Thyroid gland (tissue), 4 donors: Measurements from ENCODE around the gene ADARB2. TPM values are rescaled to one million over a fixed set of nuclear protein-coding genes. Genes with fewer than 3 reads are reported as not detected.

Experiments
- DNase-seq, 2 donors: peaks; one replicate each; pipeline ENCODE4 v3.0.0-alpha.2; 2019
- H3K27ac ChIP-seq, 3 donors: fragments of 200-600 bp; sonication (generic); 1 replicate in 2 of 3; 2 replicates in 1 of 3; pipeline ENCODE4 v1.5.1; 2016 to 2019; ENCODE audit warnings: mild to moderate bottlenecking in 1 of 3, moderate library complexity in 1 of 3
- H3K27me3 ChIP-seq: fragments of 200-600 bp; sonication (generic); one replicate; pipeline ENCODE4 v1.5.1; 2019
- H3K36me3 ChIP-seq, 2 donors: fragments of 200-600 bp; sonication (generic); one replicate each; pipeline ENCODE4 v1.5.1; 2016 to 2019
- H3K4me1 ChIP-seq, 2 donors: fragments of 200-600 bp; sonication (generic); one replicate each; pipeline ENCODE4 v1.5.1; 2017 to 2019
- H3K4me3 ChIP-seq, 3 donors: fragments of 200-600 bp; sonication (generic); replicated peaks in 1 of 3; 1 replicate in 2 of 3; 2 replicates in 1 of 3; pipeline ENCODE4 v1.5.1; 2016; ENCODE audit warnings: mild to moderate bottlenecking in 1 of 3
- H3K9me3 ChIP-seq: fragments of 200-600 bp; sonication (generic); one replicate; pipeline ENCODE4 v1.5.1; 2017
- CTCF ChIP-seq, 6 experiments: fragments of 200-600 bp in 3 of 6; fragments of 450-650 bp in 3 of 6; sonication (generic) in 3 of 6; IDR thresholded peaks; one replicate each; pipeline ENCODE4 v1.5.1; 2016 to 2019; ENCODE audit warnings: antibody characterized with exemption in 6 of 6, mild to moderate bottlenecking in 2 of 6, inconsistent platforms in 1 of 6, moderate library complexity in 1 of 6
- POLR2A ChIP-seq, 2 donors: fragments of 450-650 bp; IDR thresholded peaks; one replicate each; pipeline ENCODE4 v1.6.1; 2017; ENCODE audit warnings: antibody characterized with exemption in 2 of 2, mild to moderate bottlenecking in 2 of 2, moderate library complexity in 1 of 2
- WGBS, 2 donors: methylation state at CpG; one replicate each; pipeline ENCODE4 v1.1.5; 2017; 5-methylcytosine and 5-hydroxymethylcytosine counted together
- intact Hi-C: fragments of 100-400 bp; cut with DNase I; formaldehyde crosslinking; loops from one replicate; pipeline ENCODE4 v1.15.1; 2023
- total RNA-seq, 4 donors: library from RNA; depleted of rRNA; stranded (reverse); fragments of >200 nt; gene quantifications; one replicate each; pipeline ENCODE4 v1.2.3, GENCODE V29; 2016

ADARB2 gene
- total RNA-seq, 4 donors from 2014 or later, result 0.08 to 0.15 TPM; not detected in 2

DNA sequence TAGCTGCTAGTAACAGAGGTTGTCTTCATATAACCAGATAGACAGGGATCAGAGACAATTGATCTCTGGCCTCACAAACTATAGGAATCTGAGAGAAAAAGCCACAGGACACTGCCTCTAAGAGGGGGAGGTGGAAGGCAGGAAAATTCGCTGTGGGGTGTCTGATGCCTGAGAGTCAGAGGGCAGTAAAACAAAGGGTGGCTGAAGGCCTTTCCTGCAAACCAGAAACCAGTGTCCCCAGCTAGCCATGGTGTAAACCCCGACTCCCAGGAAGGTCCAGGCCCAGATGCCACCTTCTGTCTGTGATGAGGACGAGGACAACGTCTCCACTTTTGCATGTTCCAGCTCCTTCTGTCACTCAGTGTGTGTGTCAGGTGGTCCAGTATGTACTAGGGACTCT is 215.1 kb downstream of the ADARB2 start:
- no peak for DNase-seq

DNA sequence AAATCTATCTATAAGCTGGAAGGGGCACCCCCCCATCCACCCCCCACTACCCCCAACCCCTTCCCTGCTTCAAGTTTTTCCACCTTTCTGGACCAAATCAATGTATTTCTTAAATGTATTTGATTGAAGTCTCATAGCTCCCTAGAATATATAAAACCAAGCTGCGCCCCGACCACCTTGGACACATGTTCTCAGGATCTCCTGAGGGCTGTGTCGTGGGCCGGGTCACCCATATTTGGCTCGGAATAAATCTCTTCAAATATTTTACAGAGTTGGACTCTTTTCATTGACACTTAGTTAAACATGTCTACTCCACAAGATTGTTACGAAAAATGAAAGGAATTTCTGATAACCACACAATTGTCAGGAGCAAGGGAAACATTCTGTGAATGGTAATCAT is 215.6 kb downstream of the ADARB2 start:
- H3K4me3 ChIP-seq, result no peak overlapping the region
- no peak overlapping the region for H3K27ac ChIP-seq
- intact Hi-C loops, result no loop called here
- DNase-seq, result no peak
- H3K4me1 ChIP-seq, result no peaks in the 10 kb centered on the region
- no peaks in the 10 kb centered on the region for H3K27me3 ChIP-seq
- WGBS, 2 donors, result 84 to 86% methylated on average over 6 of the region's 6 CpGs
- H3K9me3 ChIP-seq, result no peaks in the 10 kb centered on the region
- H3K36me3 ChIP-seq, result no peaks in the 10 kb centered on the region
- TF ChIP-seq POLR2A (IDR thresholded peaks at IDR 0.05) (no peak), CTCF (IDR thresholded peaks at IDR 0.05) (no peak)

More for the DNA sequence above, 215.1 kb downstream of the ADARB2 start:
- Histone ChIP-seq H3K27me3 (no peaks in the 10 kb centered on the region), H3K36me3 (no peaks in the 10 kb centered on the region), H3K27ac (no peak overlapping the region), H3K4me1 (no peaks in the 10 kb centered on the region), H3K4me3 (no peak overlapping the region), H3K9me3 (no peaks in the 10 kb centered on the region)
- intact Hi-C loops, result no loop called here
- TF ChIP-seq POLR2A (IDR thresholded peaks at IDR 0.05) (no peak), CTCF (IDR thresholded peaks at IDR 0.05) (no peak)
- WGBS, 2 donors, result 60 to 65% methylated on average over 4 of the region's 4 CpGs

DNA sequence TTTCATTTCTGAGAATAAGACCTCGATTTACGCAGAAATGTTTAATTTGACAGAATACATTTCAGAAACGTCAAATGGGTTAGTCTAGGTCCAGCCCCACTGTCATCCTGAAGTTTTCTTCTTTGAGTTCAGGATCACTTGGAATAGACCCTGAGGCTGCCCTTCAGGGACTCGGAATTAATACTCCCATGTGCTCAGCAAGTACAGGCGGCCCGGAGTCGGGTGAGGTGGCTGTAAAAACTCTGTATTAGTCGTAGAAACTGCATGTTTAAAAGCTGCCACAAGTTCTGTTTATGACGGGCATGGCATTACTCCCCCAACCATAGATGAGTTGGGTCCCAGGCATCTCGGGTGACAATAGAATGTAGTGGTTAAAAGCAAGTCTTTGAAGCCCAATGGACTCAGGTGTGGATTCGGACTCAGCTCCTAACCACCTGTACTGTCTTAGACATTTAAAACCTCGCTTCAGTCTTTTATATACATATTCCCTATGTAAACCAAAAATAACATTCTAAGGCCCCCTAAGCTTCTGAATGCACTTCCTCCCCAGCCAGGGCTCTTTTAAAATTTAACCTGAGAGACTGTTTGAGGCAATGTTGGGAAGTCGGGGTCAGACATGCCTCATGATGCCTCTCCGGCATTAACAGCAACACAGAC is 216.3 kb downstream of the ADARB2 start:
- H3K4me1 ChIP-seq, result no peaks in the 10 kb centered on the region
- H3K9me3 ChIP-seq, result no peaks in the 10 kb centered on the region
- no peak for DNase-seq
- no peaks in the 10 kb centered on the region for H3K36me3 ChIP-seq
- WGBS, 2 donors, result 76 to 80% methylated on average over 14 of the region's 14 CpGs
- H3K27me3 ChIP-seq, result no peaks in the 10 kb centered on the region
- H3K4me3 ChIP-seq, result no peak overlapping the region
- intact Hi-C loops, result no loop called here
- H3K27ac ChIP-seq, result no peak overlapping the region
- TF ChIP-seq POLR2A (IDR thresholded peaks at IDR 0.05) (no peak), CTCF (IDR thresholded peaks at IDR 0.05) (no peak)

GRCh38 chr10:1519391-1519790 is 217.9 kb downstream of the ADARB2 start:
- no peaks in the 10 kb centered on the region for H3K27me3 ChIP-seq
- no peak for DNase-seq
- WGBS, 2 donors, result 90 to 92% methylated on average over 5 to 6 of the region's 6 CpGs
- no peak overlapping the region for H3K27ac ChIP-seq
- H3K4me3 ChIP-seq, result no peak overlapping the region
- no peaks in the 10 kb centered on the region for H3K9me3 ChIP-seq
- no peaks in the 10 kb centered on the region for H3K36me3 ChIP-seq
- intact Hi-C loops, result no loop called here
- H3K4me1 ChIP-seq, result no peaks in the 10 kb centered on the region
- TF ChIP-seq CTCF (IDR thresholded peaks at IDR 0.05), result no peak
- no peak for TF ChIP-seq POLR2A (IDR thresholded peaks at IDR 0.05)

DNA sequence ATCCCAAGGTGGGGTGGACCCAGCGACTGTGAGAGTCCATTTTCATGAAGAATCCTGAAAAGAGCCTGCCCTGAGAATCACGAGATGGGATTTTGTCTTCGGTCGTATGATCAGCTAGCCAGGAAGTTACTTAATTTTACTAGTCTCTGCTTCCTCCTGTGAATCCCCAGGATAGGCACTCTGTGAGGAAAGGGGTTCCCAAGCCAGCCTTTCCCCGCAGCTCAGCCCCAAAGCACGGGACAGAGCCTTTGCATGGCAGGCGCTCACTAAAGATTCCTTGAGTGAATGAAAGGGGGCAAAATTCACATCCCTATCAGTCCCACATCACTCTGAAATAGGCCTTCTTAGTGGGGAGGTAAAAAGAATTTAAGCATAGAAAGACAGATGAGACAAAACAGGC is 219.6 kb downstream of the ADARB2 start:
- intact Hi-C loops, result no loop called here

More for the DNA sequence above, 219.6 kb downstream of the ADARB2 start:
- Histone ChIP-seq H3K4me3 (no peak overlapping the region), H3K4me1 (no peaks in the 10 kb centered on the region), H3K36me3 (no peaks in the 10 kb centered on the region), H3K27me3 (no peaks in the 10 kb centered on the region), H3K9me3 (no peaks in the 10 kb centered on the region), H3K27ac (no peak overlapping the region)
- TF ChIP-seq POLR2A (IDR thresholded peaks at IDR 0.05) (no peak), CTCF (IDR thresholded peaks at IDR 0.05) (no peak)
- DNase-seq, result no peak
- 92 to 95% methylated on average over 7 of the region's 7 CpGs for WGBS, 2 donors
